Neural cell (in vitro differentiated cells): ENCODE measurements around the gene FKBP3. TPM values are rescaled to one million over a fixed set of nuclear protein-coding genes. Genes with fewer than 3 reads are reported as not detected.

Source experiments
- H2AFZ ChIP-seq: fragments of 200-600, 300-800 bp; sonication (generic), shearing (Covaris generic); 2 replicates; pipeline ENCODE4 v1.6.0; 2014; ENCODE audit warnings: low read depth, mild to moderate bottlenecking, antibody characterized with exemption, low read length, moderate library complexity
- H3F3A ChIP-seq: fragments of 200-600 bp; shearing (Covaris generic); 2 replicates; pipeline ENCODE4 v1.6.1; 2016; ENCODE audit warnings: mild to moderate bottlenecking, moderate library complexity, mixed read lengths, antibody characterized with exemption, low read length; ENCODE audit not compliant: insufficient read depth, poor library complexity, severe bottlenecking
- H3K27ac ChIP-seq: fragments of 200-600, 300-800 bp; sonication (generic), shearing (Covaris generic); 2 replicates; pipeline ENCODE4 v1.5.1; 2014; ENCODE audit warnings: mild to moderate bottlenecking, low read length, moderate library complexity
- H3K27me3 ChIP-seq: fragments of 300-800, 200-600 bp; sonication (generic), shearing (Covaris generic); 2 replicates; pipeline ENCODE4 v1.6.0; 2014; ENCODE audit warnings: mild to moderate bottlenecking, low read depth, low read length, moderate library complexity; ENCODE audit not compliant: insufficient read depth
- H3K36me3 ChIP-seq: fragments of 300-800, 200-600 bp; sonication (generic), shearing (Covaris generic); 2 replicates; pipeline ENCODE4 v1.5.1; 2014; ENCODE audit warnings: mild to moderate bottlenecking, antibody characterized with exemption, low read length, moderate library complexity; ENCODE audit not compliant: insufficient read depth
- H3K4me2 ChIP-seq: fragments of 300-800, 200-600 bp; sonication (generic), shearing (Covaris generic); 2 replicates; pipeline ENCODE4 v1.6.0; 2014; ENCODE audit warnings: mild to moderate bottlenecking, low read length
- H3K4me3 ChIP-seq: fragments of 300-800, 200-600 bp; sonication (generic), shearing (Covaris generic); 2 replicates; pipeline ENCODE4 v1.5.1; 2014; ENCODE audit warnings: mild to moderate bottlenecking, low read length, moderate library complexity
- H3K79me2 ChIP-seq: fragments of 200-600 bp; shearing (Covaris generic); replicated peaks from 2 replicates; pipeline ENCODE4 v1.6.0; 2014; ENCODE audit warnings: mild to moderate bottlenecking, low read length, moderate library complexity; ENCODE audit not compliant: insufficient read depth
- H3K9ac ChIP-seq: fragments of 300-800, 200-600 bp; sonication (generic), shearing (Covaris generic); 2 replicates; pipeline ENCODE4 v1.6.1; 2016; ENCODE audit warnings: mild to moderate bottlenecking, low read length, mixed read lengths
- H3K9me2 ChIP-seq: fragments of 200-600 bp; shearing (Covaris generic); 2 replicates; pipeline ENCODE4 v1.6.1; 2016; ENCODE audit warnings: mild to moderate bottlenecking, low read length, mixed read lengths; ENCODE audit not compliant: insufficient read depth
- H3K9me3 ChIP-seq: fragments of 200-600, 300-800 bp; sonication (generic), shearing (Covaris generic); 2 replicates; pipeline ENCODE4 v1.6.1; 2016; ENCODE audit warnings: mild to moderate bottlenecking, mixed run types, low read length, moderate library complexity, mixed read lengths
- H4K20me1 ChIP-seq: fragments of 200-600 bp; shearing (Covaris generic); 2 replicates; pipeline ENCODE4 v1.6.1; 2016; ENCODE audit warnings: mild to moderate bottlenecking, mixed run types; ENCODE audit not compliant: insufficient read depth
- CTCF ChIP-seq: fragments of 450-650 bp; IDR thresholded peaks from 2 replicates; pipeline ENCODE4 v1.5.1; 2014; ENCODE audit warnings: antibody characterized with exemption, mild to moderate bottlenecking, moderate library complexity; ENCODE audit not compliant: poor library complexity, severe bottlenecking
- EP300 ChIP-seq: fragments of 450-650 bp; conservative IDR thresholded peaks from 2 replicates; pipeline ENCODE4 v1.6.1; 2014; ENCODE audit warnings: antibody characterized with exemption, mild to moderate bottlenecking, moderate library complexity; ENCODE audit not compliant: poor library complexity, severe bottlenecking
- EZH2 ChIP-seq: fragments of 200-600, 300-800 bp; shearing (Covaris generic), sonication (generic); IDR thresholded peaks from 2 replicates; pipeline ENCODE4 v1.6.1; 2014; ENCODE audit warnings: antibody characterized with exemption, low read length, borderline replicate concordance, mild to moderate bottlenecking; ENCODE audit not compliant: insufficient read depth, poor library complexity, severe bottlenecking
- MXI1 ChIP-seq: fragments of 450-650 bp; conservative IDR thresholded peaks from 2 replicates; pipeline ENCODE4 v1.6.1; 2014; ENCODE audit warnings: antibody characterized with exemption, mild to moderate bottlenecking; ENCODE audit not compliant: poor library complexity, severe bottlenecking
- POLR2AphosphoS5 ChIP-seq: IDR thresholded peaks from 2 replicates; pipeline ENCODE4 v1.6.1; 2012
- RAD21 ChIP-seq: fragments of 450-650 bp; conservative IDR thresholded peaks from 2 replicates; pipeline ENCODE4 v1.6.1; 2014; ENCODE audit warnings: antibody characterized with exemption, mild to moderate bottlenecking, moderate library complexity
- REST ChIP-seq: IDR thresholded peaks from 2 replicates; pipeline ENCODE4 v1.6.1; 2012; ENCODE audit warnings: borderline replicate concordance
- SMC3 ChIP-seq: fragments of 450-650 bp; conservative IDR thresholded peaks from 2 replicates; pipeline ENCODE4 v1.6.1; 2014; ENCODE audit warnings: antibody characterized with exemption, mild to moderate bottlenecking, moderate library complexity; ENCODE audit not compliant: poor library complexity
- TAF1 ChIP-seq: IDR thresholded peaks from 2 replicates; pipeline ENCODE4 v1.6.1; 2012; ENCODE audit warnings: low read depth
- polyA plus RNA-seq: library from polyadenylated mRNA; depleted of rRNA; stranded (reverse); fragments of >200 nt; gene quantifications from 2 replicates; pipeline ENCODE4 v1.2.3, GENCODE V29; 2014

The FKBP3 gene
- polyA plus RNA-seq, 1 donor from 2014 or later: 189 TPM

GRCh38 chr14:45169906-45170305 lies 35.6 kb upstream of the FKBP3 start:
- Histone ChIP-seq H3F3A (no peaks in the 10 kb centered on the region), H3K9ac (no peak overlapping the region), H3K4me3 (no peak overlapping the region), H3K27ac (no peak overlapping the region), H3K36me3 (no peaks in the 10 kb centered on the region), H3K4me2 (no peak overlapping the region), H3K79me2 (no peaks in the 10 kb centered on the region), H3K9me2 (no peaks in the 10 kb centered on the region), H2AFZ (no peak overlapping the region), H4K20me1 (no peaks in the 10 kb centered on the region), H3K9me3 (no peaks in the 10 kb centered on the region), H3K27me3 (no peaks in the 10 kb centered on the region)
- no peak for TF ChIP-seq REST
- TF ChIP-seq RAD21: no peak
- no peak for TF ChIP-seq CTCF
- no peak for TF ChIP-seq SMC3
- TF ChIP-seq EP300: no peak
- TF ChIP-seq EZH2: no peak
- no peak for TF ChIP-seq TAF1
- no peak for TF ChIP-seq MXI1
- TF ChIP-seq POLR2AphosphoS5: no peak

- H3K36me3 ChIP-seq: no peaks in the 10 kb centered on the region
- no peaks in the 10 kb centered on the region for H3F3A ChIP-seq
- no peak overlapping the region for H3K27ac ChIP-seq
- no peak overlapping the region for H3K4me3 ChIP-seq
- no peaks in the 10 kb centered on the region for H3K9me3 ChIP-seq
- H3K79me2 ChIP-seq: no peaks in the 10 kb centered on the region
- no peaks in the 10 kb centered on the region for H3K27me3 ChIP-seq
- no peaks in the 10 kb centered on the region for H4K20me1 ChIP-seq
- H2AFZ ChIP-seq: no peak overlapping the region
- H3K4me2 ChIP-seq: no peak overlapping the region
- H3K9me2 ChIP-seq: no peaks in the 10 kb centered on the region
- no peak overlapping the region for H3K9ac ChIP-seq
- no peak for TF ChIP-seq EZH2
- no peak for TF ChIP-seq CTCF
- no peak for TF ChIP-seq RAD21
- no peak for TF ChIP-seq TAF1
- TF ChIP-seq SMC3: no peak
- no peak for TF ChIP-seq MXI1
- no peak for TF ChIP-seq POLR2AphosphoS5
- TF ChIP-seq REST: no peak
- no peak for TF ChIP-seq EP300
Measured at GRCh38 chr14:45156067-45156466, 21.8 kb upstream of the FKBP3 start.
